Fibroblast of the aortic adventitia (primary cell): ENCODE data around the gene BHLHA15. TPM values are rescaled to one million over a fixed set of nuclear protein-coding genes. Genes with fewer than 3 reads are reported as not detected.

Experiments
- DNase-seq: peaks from one replicate; pipeline ENCODE4 v3.0.0-alpha.2; 2010; ENCODE audit warnings: low read depth
- H3K4me3 ChIP-seq: 2 replicates; pipeline ENCODE4 v1.5.1; 2011; ENCODE audit warnings: low read depth, mild to moderate bottlenecking, control low read depth, low read length, moderate library complexity
- total RNA-seq: library from RNA; depleted of rRNA; stranded (reverse); fragments of >200 nt; gene quantifications from 2 replicates; pipeline ENCODE4 v1.2.3, GENCODE V29; 2012; ENCODE audit warnings: low replicate concordance
- TF ChIP-seq, protein P1 (sequence below): IDR thresholded peaks from 2 replicates; pipeline ENCODE4 v1.5.1; 2011; ENCODE audit warnings: mild to moderate bottlenecking, low read length, control low read depth, inconsistent platforms; ENCODE audit not compliant: insufficient read depth

Gene BHLHA15
- not detected in 2 replicates for total RNA-seq

DNA sequence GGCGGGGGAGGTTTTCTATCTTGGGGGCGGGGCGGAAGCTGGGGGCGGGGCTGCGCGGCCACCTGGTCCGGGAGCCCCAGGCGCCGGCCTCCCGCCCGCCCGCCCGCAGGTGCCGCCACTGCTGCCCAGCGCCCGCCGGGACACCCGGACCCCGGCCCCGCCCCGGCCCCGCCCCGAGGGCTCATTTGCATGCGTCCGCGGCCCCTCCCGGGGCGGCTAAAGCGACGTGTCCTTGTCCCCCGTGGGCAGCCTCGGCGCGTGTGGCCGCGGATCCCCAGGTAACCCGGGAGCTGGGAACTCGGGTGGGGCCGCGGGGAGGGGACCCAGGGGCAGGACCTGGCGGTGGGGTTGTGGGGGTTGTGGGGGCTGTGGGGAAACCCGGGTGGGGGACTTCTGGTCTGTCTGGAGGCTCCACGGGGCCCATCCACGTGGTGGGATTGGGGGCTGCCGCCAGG lies at the start of gene BHLHA15:
Gene BHLHA15 (plus strand): TSS at position 219 of the 455 bp plus-strand sequence. CDS start 871 bp downstream, outside the sequence.
- DNase-seq: no peak
- TF ChIP-seq, protein P1, sequence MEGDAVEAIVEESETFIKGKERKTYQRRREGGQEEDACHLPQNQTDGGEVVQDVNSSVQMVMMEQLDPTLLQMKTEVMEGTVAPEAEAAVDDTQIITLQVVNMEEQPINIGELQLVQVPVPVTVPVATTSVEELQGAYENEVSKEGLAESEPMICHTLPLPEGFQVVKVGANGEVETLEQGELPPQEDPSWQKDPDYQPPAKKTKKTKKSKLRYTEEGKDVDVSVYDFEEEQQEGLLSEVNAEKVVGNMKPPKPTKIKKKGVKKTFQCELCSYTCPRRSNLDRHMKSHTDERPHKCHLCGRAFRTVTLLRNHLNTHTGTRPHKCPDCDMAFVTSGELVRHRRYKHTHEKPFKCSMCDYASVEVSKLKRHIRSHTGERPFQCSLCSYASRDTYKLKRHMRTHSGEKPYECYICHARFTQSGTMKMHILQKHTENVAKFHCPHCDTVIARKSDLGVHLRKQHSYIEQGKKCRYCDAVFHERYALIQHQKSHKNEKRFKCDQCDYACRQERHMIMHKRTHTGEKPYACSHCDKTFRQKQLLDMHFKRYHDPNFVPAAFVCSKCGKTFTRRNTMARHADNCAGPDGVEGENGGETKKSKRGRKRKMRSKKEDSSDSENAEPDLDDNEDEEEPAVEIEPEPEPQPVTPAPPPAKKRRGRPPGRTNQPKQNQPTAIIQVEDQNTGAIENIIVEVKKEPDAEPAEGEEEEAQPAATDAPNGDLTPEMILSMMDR: no peak
- peak within 1 kb of the TSS; percentile 48 for H3K4me3 ChIP-seq

DNA sequence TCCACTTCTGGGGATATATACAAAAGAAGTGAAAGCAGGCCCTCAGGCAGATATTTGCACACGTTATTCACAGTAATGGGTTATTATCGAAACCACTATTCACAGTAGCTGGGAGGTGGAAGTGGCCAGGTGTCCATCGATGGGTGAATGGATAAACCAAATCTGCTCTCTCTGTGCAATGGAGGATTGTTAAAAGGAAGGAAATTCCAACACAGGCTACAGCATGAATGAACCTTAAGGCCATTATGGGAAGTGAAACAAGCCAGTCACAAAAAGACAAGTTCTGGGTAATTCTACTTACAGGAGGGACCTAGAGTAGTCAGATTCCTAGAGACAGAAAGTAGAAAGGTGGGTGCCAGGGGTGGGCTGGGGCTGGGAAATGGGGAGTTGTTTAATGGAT lies 48.5 kb upstream of the BHLHA15 start:
- H3K4me3 ChIP-seq: no peak overlapping the region
- TF ChIP-seq, protein P1: no peak
- no peak for DNase-seq

DNA sequence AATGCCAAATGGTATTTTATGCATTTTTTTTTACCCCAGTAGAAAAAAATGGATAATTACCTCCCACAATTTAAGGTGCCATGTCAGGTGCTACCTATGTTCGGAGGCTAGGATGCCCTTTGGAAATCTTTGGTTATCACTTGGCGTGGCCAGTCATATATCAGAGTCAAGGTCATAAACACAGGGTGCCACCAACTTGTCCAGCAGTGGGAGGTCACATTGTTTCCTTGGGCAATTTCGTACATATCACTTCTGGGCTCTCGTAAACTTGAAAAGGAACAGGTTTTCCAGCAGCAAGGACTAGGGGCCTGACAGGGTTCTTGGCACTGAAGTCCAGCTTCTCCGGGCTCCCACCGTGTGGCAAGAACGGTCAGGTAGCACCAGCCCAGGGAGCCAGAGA lies 48.0 kb upstream of the BHLHA15 start:
- DNase-seq: no peak

DNA sequence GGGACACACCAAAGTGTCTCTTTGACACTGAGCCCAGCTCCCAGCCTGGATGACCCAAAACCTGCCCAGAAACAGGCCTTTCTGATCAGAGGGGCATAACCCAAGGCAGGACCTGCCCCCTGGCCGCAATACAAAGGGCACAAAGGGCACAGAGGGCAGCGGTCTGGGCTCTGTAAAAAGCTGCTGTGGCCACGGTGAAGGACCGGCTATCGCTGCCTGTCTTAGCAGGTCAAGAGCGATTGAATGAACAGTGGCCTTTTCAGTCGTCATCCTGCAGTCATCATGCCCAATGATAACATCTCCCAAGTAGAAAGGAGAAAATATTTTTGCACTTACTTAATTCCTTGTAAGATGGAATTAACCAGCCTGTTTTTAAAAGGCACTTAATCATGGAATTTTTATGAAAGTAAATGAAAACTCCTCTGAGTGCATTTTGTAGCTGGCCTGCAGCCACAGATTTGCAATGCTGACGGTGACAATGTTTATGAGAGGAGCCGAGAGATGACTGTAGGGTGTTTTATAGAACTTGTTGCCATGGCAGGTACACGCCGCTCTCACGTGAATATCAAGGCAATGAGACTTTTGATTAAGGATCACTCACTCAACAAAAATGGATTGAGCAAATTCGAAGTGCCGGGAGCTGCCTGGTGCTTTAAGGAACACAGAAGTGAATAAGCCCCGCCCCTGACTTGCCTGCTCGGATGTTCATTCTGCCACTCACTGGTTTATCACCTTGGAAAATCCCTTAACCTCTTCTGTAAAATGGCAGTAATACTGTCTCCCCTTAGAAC lies 47.3 kb upstream of the BHLHA15 start:
- no peak overlapping the region for H3K4me3 ChIP-seq
- TF ChIP-seq, protein P1: no peak
- DNase-seq: peak; percentile 41

More for the DNA sequence above, 48.0 kb upstream of the BHLHA15 start:
- H3K4me3 ChIP-seq: no peak overlapping the region
- TF ChIP-seq, protein P1: no peak

DNA sequence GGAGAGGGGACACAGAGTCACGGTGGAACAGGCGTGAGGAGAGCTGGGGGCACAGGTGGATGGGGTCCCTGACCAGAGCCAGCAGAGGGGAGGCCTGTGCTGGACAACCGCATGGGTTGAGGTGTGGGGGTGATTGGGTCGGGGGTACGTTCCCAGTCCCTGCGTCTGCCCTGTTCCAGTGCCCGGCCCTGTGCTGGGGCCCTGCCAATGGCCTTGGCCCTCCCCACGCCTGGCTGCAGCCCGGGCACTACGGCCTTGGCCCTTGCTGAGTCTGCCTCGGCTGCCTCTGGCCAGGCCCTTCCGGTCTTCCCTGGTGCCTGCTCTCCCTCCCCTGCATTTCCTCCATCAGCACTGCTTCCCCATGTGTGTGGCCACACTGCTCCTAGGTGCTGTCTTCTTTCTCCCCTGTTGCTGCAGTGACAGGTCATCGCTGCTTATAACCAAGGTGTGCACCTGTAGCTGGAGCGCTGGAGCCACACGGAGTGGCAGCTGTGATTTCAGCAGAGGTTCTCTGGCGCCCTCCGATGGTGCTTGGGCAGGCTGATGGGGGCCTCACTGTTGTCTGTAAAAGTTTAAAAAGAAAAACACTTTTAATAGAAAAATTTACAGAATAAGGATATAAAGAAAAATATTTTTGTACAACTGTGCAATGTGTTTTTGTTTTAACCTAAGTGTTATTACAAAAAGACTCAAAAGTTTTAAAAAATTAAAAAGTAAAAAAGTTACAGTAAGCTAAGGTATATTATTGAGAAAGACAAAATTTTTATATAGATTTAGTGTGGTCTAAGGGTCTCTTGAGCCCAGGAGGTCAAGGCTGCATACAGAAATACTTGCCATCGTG lies 45.2 kb upstream of the BHLHA15 start:
- TF ChIP-seq, protein P1: peak; percentile 61
- DNase-seq: peak; percentile 17
- no peak overlapping the region for H3K4me3 ChIP-seq

DNA sequence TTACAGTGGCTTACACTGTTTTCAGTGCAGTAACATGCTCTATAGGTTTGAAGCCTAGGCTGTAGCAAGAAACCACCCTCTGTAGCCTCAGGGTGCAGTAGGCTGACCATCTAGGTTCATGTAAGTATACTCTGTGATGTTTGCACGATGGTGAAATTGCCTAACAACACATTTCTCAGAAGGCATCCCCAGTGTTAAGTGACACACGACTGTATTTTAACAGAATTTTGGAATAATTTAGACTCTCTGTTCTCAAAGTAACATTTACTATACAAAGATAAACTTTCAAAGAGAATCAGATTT lies 44.6 kb upstream of the BHLHA15 start:
- DNase-seq: no peak
- TF ChIP-seq, protein P1: no peak
- H3K4me3 ChIP-seq: no peak overlapping the region
